Endothelial cell (in vitro differentiated cells): ENCODE data around the gene LY9. TPM values are rescaled to one million over a fixed set of nuclear protein-coding genes. Genes with fewer than 3 reads are reported as not detected.

Experiments
- DNase-seq: peaks from one replicate; pipeline ENCODE4 v3.0.0; 2021; ENCODE audit warnings: low spot score
- H3K27ac Mint-ChIP-seq: one replicate; pipeline ENCODE4 v1.8.0; 2021; ENCODE audit warnings: mixed read lengths, inconsistent platforms; ENCODE audit not compliant: unreplicated experiment
- H3K27me3 Mint-ChIP-seq: one replicate; pipeline ENCODE4 v1.8.0; 2021; ENCODE audit warnings: mild to moderate bottlenecking, moderate library complexity, mixed read lengths, inconsistent platforms; ENCODE audit not compliant: unreplicated experiment
- H3K36me3 Mint-ChIP-seq: one replicate; pipeline ENCODE4 v1.8.0; 2021; ENCODE audit warnings: mild to moderate bottlenecking, low read depth, mixed read lengths, inconsistent platforms; ENCODE audit not compliant: unreplicated experiment
- H3K4me1 Mint-ChIP-seq: one replicate; pipeline ENCODE4 v1.8.0; 2021; ENCODE audit warnings: mild to moderate bottlenecking, mixed read lengths, inconsistent platforms; ENCODE audit not compliant: unreplicated experiment
- H3K4me3 Mint-ChIP-seq: one replicate; pipeline ENCODE4 v1.8.0; 2021; ENCODE audit warnings: mild to moderate bottlenecking, mixed read lengths, inconsistent platforms; ENCODE audit not compliant: unreplicated experiment
- H3K9me3 Mint-ChIP-seq: one replicate; pipeline ENCODE4 v1.8.0; 2021; ENCODE audit warnings: mixed read lengths, inconsistent platforms; ENCODE audit not compliant: unreplicated experiment
- total RNA-seq: library from RNA; stranded (reverse); fragmentation: NEBNext Ultra II Directional; extraction: Animal tissue kit (Norgen Biotek cat#: 25700); gene quantifications from one replicate; pipeline ENCODE4 v1.2.1, GENCODE V29; 2021; ENCODE audit not compliant: unreplicated experiment
- TF ChIP-seq, protein P1 (sequence below): fragments of 200-600 bp; sonication (generic); IDR thresholded peaks from one replicate; pipeline ENCODE4 v1.5.0; 2021; ENCODE audit warnings: antibody characterized with exemption; ENCODE audit not compliant: unreplicated experiment

The LY9 gene
- total RNA-seq, 1 donor from 2014 or later: not detected

DNA sequence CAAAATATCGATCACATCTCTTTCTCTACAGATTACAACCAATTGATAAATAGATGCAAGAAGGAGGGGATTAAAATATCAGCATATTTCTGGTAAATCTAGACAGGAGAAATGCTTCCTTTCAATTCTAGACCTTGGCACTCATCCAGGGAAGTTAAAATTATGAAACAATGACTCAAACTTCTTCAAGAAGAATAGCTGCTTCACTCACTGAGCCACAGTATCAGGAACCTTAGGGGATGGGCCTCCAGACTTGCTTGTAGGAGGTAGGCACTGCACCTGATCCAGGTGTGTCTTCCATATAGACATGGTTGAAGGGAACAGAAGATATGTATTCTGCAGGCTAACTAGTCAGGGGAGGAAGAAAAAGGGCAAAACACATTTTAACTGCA, 47.1 kb upstream of the LY9 start:
- Mint-ChIP-seq H3K36me3 (no peaks in the 10 kb centered on the region), H3K4me1 (no peaks in the 10 kb centered on the region), H3K4me3 (no peak overlapping the region), H3K27me3 (peaks cover 3% of the 10 kb centered on the region), H3K9me3 (no peaks in the 10 kb centered on the region), H3K27ac (no peak overlapping the region)
- TF ChIP-seq, protein P1, sequence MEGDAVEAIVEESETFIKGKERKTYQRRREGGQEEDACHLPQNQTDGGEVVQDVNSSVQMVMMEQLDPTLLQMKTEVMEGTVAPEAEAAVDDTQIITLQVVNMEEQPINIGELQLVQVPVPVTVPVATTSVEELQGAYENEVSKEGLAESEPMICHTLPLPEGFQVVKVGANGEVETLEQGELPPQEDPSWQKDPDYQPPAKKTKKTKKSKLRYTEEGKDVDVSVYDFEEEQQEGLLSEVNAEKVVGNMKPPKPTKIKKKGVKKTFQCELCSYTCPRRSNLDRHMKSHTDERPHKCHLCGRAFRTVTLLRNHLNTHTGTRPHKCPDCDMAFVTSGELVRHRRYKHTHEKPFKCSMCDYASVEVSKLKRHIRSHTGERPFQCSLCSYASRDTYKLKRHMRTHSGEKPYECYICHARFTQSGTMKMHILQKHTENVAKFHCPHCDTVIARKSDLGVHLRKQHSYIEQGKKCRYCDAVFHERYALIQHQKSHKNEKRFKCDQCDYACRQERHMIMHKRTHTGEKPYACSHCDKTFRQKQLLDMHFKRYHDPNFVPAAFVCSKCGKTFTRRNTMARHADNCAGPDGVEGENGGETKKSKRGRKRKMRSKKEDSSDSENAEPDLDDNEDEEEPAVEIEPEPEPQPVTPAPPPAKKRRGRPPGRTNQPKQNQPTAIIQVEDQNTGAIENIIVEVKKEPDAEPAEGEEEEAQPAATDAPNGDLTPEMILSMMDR: no peak
- DNase-seq: no peak

GRCh38 chr1:160750608-160751007, 45.4 kb upstream of the LY9 start:
- no peak overlapping the region for H3K4me3 Mint-ChIP-seq
- H3K27me3 Mint-ChIP-seq: peaks cover 3% of the 10 kb centered on the region
- H3K27ac Mint-ChIP-seq: no peak overlapping the region
- DNase-seq: no peak
- no peaks in the 10 kb centered on the region for H3K36me3 Mint-ChIP-seq
- no peaks in the 10 kb centered on the region for H3K4me1 Mint-ChIP-seq
- no peaks in the 10 kb centered on the region for H3K9me3 Mint-ChIP-seq
- TF ChIP-seq, protein P1: no peak

DNA sequence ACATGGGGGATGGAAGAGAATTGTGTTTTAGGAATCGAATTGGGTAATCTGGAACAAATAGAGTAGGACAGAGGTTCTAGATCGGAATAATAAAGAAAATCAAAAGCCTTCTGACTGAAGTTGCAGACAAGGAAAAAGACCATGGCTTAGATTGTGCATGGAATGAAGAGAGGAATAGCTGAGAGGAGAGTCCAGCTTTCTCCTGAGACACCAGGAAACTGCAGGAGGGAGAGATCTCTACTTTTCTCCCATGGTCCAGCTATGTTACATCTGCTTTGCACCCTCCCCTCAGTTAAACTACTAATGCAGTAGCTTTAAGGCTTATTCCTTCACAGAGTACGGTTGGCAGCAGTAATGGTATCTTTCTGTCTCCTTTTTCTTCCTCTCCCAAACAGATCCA, 43.6 kb upstream of the LY9 start:
- Mint-ChIP-seq H3K4me3 (no peak overlapping the region), H3K4me1 (no peaks in the 10 kb centered on the region), H3K36me3 (no peaks in the 10 kb centered on the region), H3K27me3 (peaks cover 3% of the 10 kb centered on the region), H3K27ac (no peak overlapping the region), H3K9me3 (no peaks in the 10 kb centered on the region)
- TF ChIP-seq, protein P1: no peak
- no peak for DNase-seq

- no peak overlapping the region for H3K27ac Mint-ChIP-seq
- TF ChIP-seq, protein P1: no peak
- peaks cover 3% of the 10 kb centered on the region for H3K27me3 Mint-ChIP-seq
- no peak for DNase-seq
- H3K4me1 Mint-ChIP-seq: no peaks in the 10 kb centered on the region
- no peaks in the 10 kb centered on the region for H3K36me3 Mint-ChIP-seq
- H3K9me3 Mint-ChIP-seq: no peaks in the 10 kb centered on the region
- no peak overlapping the region for H3K4me3 Mint-ChIP-seq
Measured at GRCh38 chr1:160752924-160753323, 43.0 kb upstream of the LY9 start.

DNA sequence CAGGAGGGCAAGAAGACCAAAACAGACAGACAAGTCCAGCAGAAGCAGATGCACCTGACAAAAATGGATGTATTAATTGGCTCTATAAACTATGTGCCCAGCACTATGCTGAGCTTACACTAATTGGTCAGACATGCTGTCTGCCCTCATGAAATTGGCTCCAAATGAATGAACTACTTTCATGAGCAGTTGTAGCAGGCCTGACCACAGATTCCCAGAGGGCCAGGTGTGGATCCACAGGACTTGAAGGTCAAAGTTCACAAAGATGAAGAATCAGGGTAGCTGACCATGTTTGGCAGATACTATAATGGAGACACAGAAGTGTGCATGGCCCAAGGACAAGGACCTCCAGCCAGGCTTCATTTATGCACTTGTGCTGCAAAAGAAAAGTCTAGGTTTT, 42.4 kb upstream of the LY9 start:
- H3K27me3 Mint-ChIP-seq: peaks cover 3% of the 10 kb centered on the region
- H3K36me3 Mint-ChIP-seq: no peaks in the 10 kb centered on the region
- no peaks in the 10 kb centered on the region for H3K9me3 Mint-ChIP-seq
- TF ChIP-seq, protein P1: no peak
- no peak for DNase-seq
- H3K4me3 Mint-ChIP-seq: no peak overlapping the region
- no peaks in the 10 kb centered on the region for H3K4me1 Mint-ChIP-seq
- no peak overlapping the region for H3K27ac Mint-ChIP-seq
